LNCAP (cell line): Measurements from ENCODE around the gene NREP.

Experiments used
- TF ChIP-seq, protein P1 (sequence below): fragments of 450-650 bp; IDR thresholded peaks from 2 replicates; pipeline ENCODE4 v1.5.1; 2017; ENCODE audit warnings: mild to moderate bottlenecking

Gene NREP

DNA sequence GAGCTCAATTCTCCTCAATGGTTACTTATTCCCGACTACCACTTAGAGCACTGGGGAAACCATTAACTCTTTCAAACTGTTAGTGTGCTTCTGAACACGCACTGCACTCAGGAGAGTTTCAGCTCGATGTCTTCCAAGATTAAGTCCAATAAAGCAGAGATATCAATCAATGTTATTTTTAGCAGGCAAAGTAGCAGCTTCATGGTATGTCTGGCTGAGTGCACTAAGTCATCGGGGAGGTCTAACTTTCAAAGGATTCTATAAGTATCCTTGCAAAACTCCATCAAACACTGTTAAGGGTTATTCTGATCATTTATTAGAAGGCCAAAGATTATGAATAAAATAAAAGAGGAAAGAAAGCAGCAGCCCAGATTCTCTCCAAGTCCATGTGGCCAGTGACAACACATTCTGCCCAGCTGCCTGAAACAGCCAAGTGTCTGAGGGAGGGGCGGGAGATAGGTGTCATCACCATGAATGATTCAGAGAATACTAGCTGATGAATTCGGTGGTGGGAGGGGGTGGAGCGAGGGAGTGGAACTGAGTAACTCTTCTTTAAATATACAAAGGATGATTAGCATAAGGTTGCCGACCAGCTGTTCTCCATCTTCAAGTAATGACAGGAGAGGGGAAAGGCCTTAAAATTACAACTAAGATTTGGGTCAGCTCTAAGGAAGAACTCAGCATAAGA lies 21.3 kb downstream of the NREP start:
- TF ChIP-seq, protein P1, sequence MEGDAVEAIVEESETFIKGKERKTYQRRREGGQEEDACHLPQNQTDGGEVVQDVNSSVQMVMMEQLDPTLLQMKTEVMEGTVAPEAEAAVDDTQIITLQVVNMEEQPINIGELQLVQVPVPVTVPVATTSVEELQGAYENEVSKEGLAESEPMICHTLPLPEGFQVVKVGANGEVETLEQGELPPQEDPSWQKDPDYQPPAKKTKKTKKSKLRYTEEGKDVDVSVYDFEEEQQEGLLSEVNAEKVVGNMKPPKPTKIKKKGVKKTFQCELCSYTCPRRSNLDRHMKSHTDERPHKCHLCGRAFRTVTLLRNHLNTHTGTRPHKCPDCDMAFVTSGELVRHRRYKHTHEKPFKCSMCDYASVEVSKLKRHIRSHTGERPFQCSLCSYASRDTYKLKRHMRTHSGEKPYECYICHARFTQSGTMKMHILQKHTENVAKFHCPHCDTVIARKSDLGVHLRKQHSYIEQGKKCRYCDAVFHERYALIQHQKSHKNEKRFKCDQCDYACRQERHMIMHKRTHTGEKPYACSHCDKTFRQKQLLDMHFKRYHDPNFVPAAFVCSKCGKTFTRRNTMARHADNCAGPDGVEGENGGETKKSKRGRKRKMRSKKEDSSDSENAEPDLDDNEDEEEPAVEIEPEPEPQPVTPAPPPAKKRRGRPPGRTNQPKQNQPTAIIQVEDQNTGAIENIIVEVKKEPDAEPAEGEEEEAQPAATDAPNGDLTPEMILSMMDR = no peak

DNA sequence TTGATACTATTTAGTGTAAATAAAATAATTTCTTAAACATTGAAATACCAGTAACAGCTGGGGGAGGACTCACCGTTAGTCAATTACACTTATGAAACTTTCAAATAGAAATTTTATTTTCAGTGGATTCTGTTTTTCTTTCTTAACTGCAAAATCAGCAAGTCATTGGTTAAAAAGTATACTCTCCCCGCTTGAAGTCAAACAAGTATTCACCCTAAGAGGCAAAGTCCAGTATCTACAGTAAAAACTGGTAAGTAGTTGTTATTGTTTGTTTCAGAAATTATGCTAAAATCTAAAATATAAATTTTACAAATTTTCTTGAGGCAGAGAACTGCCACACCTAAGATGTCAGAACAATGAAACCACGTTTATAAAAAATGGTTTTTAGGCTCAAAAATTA lies 22.4 kb downstream of the NREP start:
- TF ChIP-seq, protein P1 = no peak

DNA sequence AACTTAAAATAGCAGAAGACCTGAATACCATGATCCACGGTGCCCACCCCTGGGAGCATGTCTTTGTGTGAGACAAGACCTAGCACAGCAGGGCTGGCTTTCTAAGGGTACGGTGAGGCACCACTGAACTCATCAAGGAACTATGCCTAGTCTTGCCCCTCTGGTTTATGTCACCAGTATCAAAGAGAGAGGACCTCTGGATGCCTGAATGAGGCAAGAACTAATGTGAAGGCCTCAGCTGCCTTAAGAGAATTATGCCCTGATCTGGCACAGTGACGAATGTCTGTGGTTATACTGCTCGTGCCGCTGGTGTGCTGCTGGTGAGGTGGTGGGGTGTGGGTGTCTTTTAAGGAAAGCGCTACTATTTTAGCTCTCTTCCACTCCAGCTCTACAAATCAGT lies 23.0 kb downstream of the NREP start:
- TF ChIP-seq, protein P1 = no peak

DNA sequence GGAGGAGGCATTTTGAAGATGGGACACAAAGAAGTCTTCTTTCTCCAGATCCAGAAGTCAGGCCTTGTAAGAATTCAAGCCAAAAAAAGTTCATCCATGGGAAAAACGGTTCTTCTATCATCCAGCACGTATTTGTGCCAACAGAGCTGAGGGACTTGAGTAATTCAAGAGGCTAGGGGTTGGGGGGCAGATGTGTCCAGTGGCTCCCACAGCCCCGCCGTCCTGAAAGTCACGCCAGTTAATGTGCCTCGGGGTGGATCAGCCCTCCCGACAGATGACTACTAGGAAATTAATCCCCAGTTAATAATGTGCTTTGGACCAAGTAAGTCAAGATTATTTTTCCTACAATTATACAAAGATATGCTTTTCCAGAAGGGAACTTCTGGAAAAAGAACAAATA lies 23.4 kb downstream of the NREP start:
- TF ChIP-seq, protein P1 = no peak

DNA sequence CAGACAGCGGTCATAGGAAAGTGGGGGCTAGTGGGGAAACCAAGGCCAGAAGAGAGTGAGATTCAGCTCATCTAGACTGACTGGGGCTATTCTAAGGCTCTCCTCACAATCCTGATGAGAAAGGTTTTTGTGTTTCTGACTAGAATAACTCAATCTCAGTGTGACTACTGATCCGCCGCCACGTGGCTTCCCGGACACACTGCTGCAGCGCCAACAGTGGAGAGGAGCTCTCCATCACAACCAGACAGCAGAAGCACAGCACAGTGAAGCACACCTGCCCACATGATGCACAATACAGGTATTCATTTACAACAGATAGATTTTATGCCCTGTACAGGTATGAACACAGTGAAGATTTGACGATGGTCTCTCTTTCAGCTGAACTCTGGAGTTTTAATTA lies 25.4 kb downstream of the NREP start:
- TF ChIP-seq, protein P1 = no peak

DNA sequence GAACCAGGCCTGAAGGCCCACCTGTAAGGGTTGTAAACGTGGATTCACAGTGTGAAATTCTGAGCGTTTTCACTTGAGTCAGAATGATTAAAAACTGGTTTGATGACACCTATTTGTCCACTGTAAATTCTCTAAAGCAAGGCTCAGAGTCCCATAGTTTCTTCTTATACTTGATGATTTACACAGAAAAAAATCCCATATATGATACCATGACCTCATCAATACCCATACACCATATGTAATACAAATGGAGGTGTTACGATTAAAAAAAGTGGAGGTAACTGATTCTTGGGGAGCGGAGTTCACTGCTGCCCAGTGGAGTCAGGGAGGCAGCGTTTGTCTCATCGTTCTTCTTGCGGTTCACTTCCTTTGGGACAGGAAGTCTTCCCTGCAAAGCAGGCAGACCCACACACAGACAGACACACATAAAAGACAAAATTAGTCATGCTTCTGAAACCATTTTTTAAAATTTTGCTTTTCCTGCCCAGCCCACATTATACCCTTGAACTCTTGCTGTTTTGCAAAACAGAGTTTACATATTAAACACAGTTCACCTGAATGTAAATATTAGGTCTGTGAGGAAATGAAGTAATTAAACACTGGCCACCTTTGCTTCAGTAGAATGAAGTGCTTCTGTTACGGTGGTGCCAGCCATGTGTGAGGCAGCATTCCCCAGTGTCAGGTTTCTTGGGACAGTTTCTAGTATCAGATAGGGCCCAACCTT lies 26.2 kb downstream of the NREP start:
- TF ChIP-seq, protein P1 = no peak

DNA sequence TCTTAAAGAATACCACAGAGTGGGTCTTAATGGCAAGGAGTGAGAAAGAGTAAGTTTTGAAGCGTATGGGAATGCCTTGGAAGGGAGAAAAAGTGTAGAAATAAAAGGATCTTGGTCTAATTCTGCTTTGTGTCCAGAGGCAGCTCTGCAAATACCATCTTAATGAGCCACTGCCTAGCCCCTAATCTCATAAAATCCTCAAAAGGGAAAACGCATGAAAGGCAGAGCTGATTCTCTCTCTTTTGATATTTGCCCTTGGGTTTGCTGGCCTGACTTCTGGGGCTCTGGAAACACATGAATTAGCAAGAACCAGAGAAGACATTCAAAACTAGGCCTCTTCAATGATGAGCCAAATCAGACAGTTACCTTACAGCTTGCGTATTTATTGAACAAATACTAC lies 28.1 kb downstream of the NREP start:
- TF ChIP-seq, protein P1 = no peak
